HT1080 (cell line): Measurements from ENCODE around the gene CACNA2D3. TPM values are rescaled to one million over a fixed set of nuclear protein-coding genes. Genes with fewer than 3 reads are reported as not detected.

ENCODE experiments used
- DNase-seq: peaks from one replicate; pipeline ENCODE4 v3.0.0-alpha.2; 2015; ENCODE audit warnings: low read depth
- total RNA-seq: library from RNA; depleted of rRNA; stranded (reverse); fragments of >200 nt; shearing (Covaris generic); gene quantifications from 2 replicates; pipeline ENCODE4 v1.2.3, GENCODE V29; 2014

CACNA2D3 gene
- total RNA-seq, 1 experiment from 2014 or later: 0.14 TPM

GRCh38 chr3:54331341-54331740 lies 209.0 kb downstream of the CACNA2D3 start:
- no peak for DNase-seq

DNA sequence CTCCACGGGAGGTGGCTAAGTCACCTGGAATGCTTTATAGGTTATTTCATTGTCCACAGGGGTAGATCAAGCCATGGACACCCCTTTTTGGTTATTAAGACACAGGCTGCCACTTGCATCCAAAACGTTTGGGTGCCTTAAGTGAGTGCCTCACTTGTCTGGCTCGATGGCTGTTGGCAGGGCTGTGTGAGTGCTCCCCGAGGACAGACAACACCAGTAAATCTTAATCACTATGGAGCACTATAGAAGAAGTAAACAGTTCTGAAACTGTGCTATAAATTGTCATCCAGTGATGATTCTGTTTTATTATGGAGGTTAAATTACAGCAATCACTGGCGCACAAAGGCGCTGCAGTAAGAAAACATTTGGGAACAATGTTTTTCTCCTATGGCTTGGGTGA lies 215.5 kb downstream of the CACNA2D3 start:
- no peak for DNase-seq

- DNase-seq: no peak
Observed at GRCh38 chr3:54339608-54340007, 217.3 kb downstream of the CACNA2D3 start.

DNA sequence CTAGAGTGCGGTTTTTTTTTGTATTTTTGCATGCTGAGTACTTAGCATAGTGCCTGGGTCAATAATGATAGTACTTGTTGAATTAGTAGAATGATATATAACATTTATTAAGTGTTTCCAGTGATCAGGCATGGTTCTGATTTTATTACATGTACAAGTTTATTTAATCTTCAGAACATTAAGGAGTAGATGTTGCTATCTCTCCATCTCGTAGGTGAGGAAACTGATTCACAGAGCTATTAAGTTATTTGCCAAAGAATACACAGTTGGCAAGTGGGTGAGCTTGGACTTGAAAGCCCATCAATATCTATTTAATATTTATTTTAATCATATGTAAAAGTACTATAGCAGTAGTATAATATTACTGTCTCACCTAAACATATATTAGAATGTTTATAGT lies 219.5 kb downstream of the CACNA2D3 start:
- DNase-seq: no peak

- DNase-seq: no peak
Observed at GRCh38 chr3:54342676-54343075, 220.3 kb downstream of the CACNA2D3 start.

GRCh38 chr3:54343495-54343894 lies 221.1 kb downstream of the CACNA2D3 start:
- no peak for DNase-seq

- peak; percentile 3 for DNase-seq
Observed at GRCh38 chr3:54344601-54345231, 222.4 kb downstream of the CACNA2D3 start.

DNA sequence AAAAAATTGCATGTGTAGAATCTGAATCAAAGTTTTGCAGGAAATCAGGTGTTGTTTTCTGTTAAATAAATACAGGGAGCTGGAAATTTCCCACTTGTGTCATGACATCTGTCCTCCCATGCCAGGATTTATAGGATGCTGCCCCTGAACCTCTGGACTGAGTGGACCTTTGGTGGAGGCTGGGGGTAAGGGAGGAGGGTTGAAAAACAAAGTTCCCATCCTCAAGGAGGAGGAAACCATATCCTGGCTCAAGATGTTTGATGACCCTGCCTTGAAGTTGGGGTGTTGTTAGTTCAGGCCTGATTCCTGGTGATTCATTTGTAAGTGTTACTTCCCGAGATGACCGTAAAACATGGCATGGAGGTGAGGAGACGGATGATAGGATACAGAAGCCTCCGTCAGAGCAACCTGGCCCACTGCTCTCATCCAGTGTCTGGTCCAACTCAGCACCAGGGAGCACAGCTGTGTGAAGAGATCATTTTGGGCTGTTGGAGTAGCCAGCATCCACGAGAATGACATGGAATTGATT lies 223.6 kb downstream of the CACNA2D3 start:
- DNase-seq: no peak

GRCh38 chr3:54347060-54347459 lies 224.7 kb downstream of the CACNA2D3 start:
- no peak for DNase-seq

- DNase-seq: no peak
Observed at GRCh38 chr3:54347933-54348332, 225.6 kb downstream of the CACNA2D3 start.

DNA sequence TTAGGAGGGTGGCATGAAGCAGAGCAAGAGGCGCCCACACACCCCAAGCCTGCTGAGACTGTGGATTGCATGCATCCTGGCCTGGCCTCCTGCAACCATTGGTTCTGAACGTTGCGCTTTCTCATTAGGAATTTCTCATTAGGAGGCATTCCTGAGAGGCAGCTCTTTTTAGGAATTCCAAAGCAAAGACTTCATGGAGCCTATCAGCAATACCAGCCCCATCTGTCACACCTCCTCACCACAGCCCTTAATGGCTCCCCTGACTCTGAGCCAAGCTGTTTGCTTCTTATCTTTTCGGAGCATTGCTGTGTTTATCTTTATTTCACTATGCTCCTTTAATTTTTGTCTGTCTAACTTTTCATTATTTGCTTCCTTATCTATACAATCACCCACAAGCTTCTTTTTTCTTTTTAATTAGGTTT lies 226.9 kb downstream of the CACNA2D3 start:
- no peak for DNase-seq

DNA sequence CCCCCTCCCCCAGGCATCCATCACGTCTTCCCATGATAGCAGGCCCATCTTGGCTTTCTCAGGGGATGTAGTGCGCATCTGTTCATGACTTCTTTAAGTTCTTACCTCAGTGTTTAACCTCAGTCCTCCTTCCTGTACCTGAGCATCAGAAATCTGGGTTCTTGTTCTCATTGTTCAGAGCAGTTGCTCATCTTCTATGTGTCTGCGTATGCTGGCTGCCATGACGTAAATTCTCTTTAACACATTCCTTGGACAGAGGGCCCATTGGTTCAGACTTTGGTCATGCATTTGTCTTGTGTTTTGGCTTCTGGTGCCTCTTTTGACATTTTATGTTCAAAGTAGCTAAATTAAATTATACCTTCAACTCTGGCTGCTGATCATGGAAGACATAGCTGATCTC lies 227.3 kb downstream of the CACNA2D3 start:
- no peak for DNase-seq

DNA sequence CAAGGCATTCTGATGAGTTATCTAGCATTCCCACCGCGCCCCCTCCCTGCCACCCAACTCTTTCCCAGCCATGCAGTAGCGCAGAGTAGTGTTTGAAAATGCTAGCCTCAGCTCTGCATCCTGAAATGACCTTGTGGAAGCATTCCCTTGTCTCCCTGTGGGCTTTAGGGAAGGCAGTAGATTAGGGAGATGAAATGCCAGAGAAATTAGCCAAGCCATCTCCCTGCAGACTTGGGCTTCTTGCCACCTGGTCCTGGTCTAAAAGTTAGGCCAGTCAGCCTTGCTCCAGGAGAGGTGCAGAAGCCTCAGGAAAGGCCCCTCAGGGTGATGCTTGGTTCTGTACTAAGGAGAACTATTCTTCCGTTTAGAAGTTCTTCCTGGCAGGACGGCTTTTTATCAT lies 231.2 kb downstream of the CACNA2D3 start:
- DNase-seq: no peak

DNA sequence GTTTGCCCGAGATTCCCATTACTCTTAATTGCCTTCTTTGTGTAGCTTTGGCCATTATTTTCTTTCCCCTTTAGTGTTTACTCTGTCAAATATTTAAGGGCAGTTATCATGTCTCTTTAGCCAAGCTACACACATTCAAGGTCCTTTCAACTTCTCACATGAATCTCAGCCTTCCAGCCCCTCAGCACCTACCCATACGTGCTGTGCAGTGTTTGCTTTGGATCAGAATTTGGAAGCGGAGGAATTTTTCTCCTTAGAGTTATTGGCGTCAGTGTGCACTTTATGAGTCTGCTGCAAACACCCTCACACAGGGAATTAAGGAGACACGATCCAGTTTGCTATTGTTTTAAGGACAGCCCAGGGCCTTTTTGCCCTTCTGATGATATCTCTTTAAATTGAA lies 231.6 kb downstream of the CACNA2D3 start:
- no peak for DNase-seq

- no peak for DNase-seq
Observed at GRCh38 chr3:54355800-54356199, 233.4 kb downstream of the CACNA2D3 start.

- DNase-seq: no peak
Observed at GRCh38 chr3:54356261-54357045, 234.1 kb downstream of the CACNA2D3 start.

DNA sequence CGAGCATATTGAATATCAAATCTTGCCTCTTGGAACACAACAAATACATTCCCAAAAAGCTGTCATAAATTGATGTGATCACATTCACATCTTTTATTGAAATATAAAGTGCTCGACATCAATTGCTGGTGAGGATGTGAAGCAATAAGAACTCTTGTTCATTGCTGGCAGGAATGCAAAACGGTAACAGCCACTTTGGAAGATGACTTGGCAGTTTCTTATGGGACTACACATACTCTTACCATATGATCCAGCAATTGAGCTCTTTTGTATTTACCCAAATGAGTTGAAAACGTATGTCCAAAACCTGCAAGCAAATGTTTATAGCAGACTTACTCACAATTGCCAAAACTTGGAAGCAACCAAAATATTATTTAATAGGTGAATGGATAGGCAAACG lies 234.9 kb downstream of the CACNA2D3 start:
- no peak for DNase-seq

DNA sequence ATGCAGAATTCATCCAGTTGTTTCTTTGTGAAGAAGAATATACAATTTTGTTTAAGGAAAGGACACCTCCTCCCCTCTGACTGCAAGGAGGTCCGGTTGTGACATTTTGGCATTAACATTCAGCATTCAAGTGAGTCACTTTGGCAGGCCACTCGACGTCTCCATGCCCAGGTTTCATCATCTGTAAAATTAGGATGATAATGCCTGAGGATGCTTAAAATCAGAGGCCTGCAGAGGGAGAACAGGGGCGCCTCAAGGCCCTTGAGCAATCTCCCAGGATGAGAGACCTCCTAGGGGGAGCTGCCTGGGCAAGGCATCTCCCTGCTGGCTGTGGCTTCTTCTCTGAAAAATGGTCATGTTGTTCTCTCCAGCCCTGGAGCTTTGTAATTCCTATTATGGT lies 236.0 kb downstream of the CACNA2D3 start:
- DNase-seq: no peak

GRCh38 chr3:54358969-54359694 lies 236.8 kb downstream of the CACNA2D3 start:
- no peak for DNase-seq

GRCh38 chr3:54360320-54360719 lies 238.0 kb downstream of the CACNA2D3 start:
- DNase-seq: no peak

DNA sequence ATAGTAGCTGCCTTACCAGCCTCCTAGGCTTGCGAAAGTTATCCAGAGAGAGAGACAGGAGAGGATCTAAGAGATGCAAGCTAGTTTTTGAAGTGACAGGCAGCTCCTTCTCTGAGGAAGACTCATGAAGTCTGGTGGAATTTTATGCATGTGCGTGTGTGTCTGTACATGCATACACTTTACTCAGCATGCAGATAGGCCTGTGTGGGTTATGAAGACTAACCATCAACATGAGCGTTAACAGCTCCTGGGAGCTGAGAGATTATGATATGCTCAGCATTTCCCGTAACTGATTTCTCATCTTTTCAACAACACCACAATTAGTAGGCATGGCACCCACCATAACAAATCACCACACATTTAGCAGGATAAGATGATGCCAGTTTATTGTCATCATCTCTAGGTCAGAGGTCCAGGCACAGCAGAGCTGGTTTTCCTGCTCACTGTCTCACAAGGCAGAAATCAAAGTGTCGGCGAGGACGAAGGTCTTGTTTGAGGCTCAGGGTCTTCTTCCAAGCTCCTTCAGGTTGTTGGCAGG lies 239.5 kb downstream of the CACNA2D3 start:
- DNase-seq: no peak
